SU-DHL-6 (cell line): ENCODE data around the gene FOXP3.

ENCODE experiments used
- H2AFZ ChIP-seq: fragments of 200-600 bp; sonication (generic); 2 replicates; pipeline ENCODE4 v1.6.1; 2014; ENCODE audit warnings: low read depth, mild to moderate bottlenecking, moderate library complexity, mixed read lengths, antibody characterized with exemption, low read length; ENCODE audit not compliant: severe bottlenecking
- H3F3A ChIP-seq: fragments of 200-600 bp; shearing (Covaris generic); 2 replicates; pipeline ENCODE4 v1.6.0; 2016; ENCODE audit warnings: antibody characterized with exemption, mild to moderate bottlenecking; ENCODE audit not compliant: insufficient read depth
- H3K27ac ChIP-seq: fragments of 200-600 bp; sonication (generic); 2 replicates; pipeline ENCODE4 v1.5.1; 2016; ENCODE audit warnings: low read depth, mild to moderate bottlenecking, low read length, moderate library complexity, mixed read lengths
- H3K27me3 ChIP-seq: fragments of 200-600 bp; sonication (generic), shearing (Covaris generic); 2 replicates; pipeline ENCODE4 v1.6.0; 2014; ENCODE audit warnings: mild to moderate bottlenecking, low read length
- H3K36me3 ChIP-seq: fragments of 200-600 bp; sonication (generic); 2 replicates; pipeline ENCODE4 v1.6.1; 2014; ENCODE audit warnings: mild to moderate bottlenecking, low read length, mixed read lengths
- H3K4me2 ChIP-seq: fragments of 300-600, 200-600 bp; shearing (Covaris generic), sonication (generic); 2 replicates; pipeline ENCODE4 v1.6.0; 2014; ENCODE audit warnings: low read length, low read depth, mild to moderate bottlenecking; ENCODE audit not compliant: poor library complexity, severe bottlenecking
- H3K4me3 ChIP-seq: fragments of 200-600 bp; sonication (generic); 2 replicates; pipeline ENCODE4 v1.5.1; 2014; ENCODE audit warnings: antibody characterized with exemption, low read length, mild to moderate bottlenecking, mixed read lengths; ENCODE audit not compliant: insufficient read depth, poor library complexity, severe bottlenecking
- H3K79me2 ChIP-seq: fragments of 200-600 bp; sonication (generic); 2 replicates; pipeline ENCODE4 v1.6.1; 2014; ENCODE audit warnings: mild to moderate bottlenecking, low read length, moderate library complexity; ENCODE audit not compliant: insufficient read depth
- H3K9ac ChIP-seq: fragments of 200-600 bp; sonication (generic); 2 replicates; pipeline ENCODE4 v1.7.0; 2014; ENCODE audit warnings: mild to moderate bottlenecking, low read length
- H3K9me2 ChIP-seq: fragments of 200-600 bp; sonication (generic); replicated peaks from 2 replicates; pipeline ENCODE4 v1.6.1; 2014; ENCODE audit warnings: low read length; ENCODE audit not compliant: insufficient read depth
- H3K9me3 ChIP-seq: fragments of 200-600 bp; sonication (generic); 2 replicates; pipeline ENCODE4 v1.6.1; 2014; ENCODE audit warnings: low read length, mixed read lengths; ENCODE audit not compliant: insufficient read depth
- H4K20me1 ChIP-seq: fragments of 200-600 bp; sonication (generic); 2 replicates; pipeline ENCODE4 v1.6.1; 2014; ENCODE audit warnings: low read depth, mild to moderate bottlenecking, antibody characterized with exemption, low read length, moderate library complexity, mixed read lengths
- CTCF ChIP-seq: fragments of 200-600 bp; sonication (generic); IDR thresholded peaks from one replicate; pipeline ENCODE4 v1.5.1; 2017; ENCODE audit warnings: antibody characterized with exemption, mild to moderate bottlenecking, low read length, moderate library complexity; ENCODE audit not compliant: insufficient read depth, poor library complexity, severe bottlenecking
- EZH2phosphoT487 ChIP-seq: fragments of 200-600 bp; sonication (generic), shearing (Covaris generic); conservative IDR thresholded peaks from 2 replicates; pipeline ENCODE4 v1.6.1; 2018; ENCODE audit warnings: mild to moderate bottlenecking, antibody characterized with exemption, low read length, moderate library complexity, mixed read lengths

Gene FOXP3

GRCh38 chrX:49205443-49205842 is 59.1 kb downstream of the FOXP3 start:
- Histone ChIP-seq H3K27me3 (no peaks in the 10 kb centered on the region), H3K9me3 (no peaks in the 10 kb centered on the region), H3K4me3 (no peak overlapping the region), H2AFZ (no peak overlapping the region), H3K27ac (no peak overlapping the region), H3K4me2 (no peak overlapping the region), H4K20me1 (no peaks in the 10 kb centered on the region), H3F3A (no peaks in the 10 kb centered on the region), H3K9me2 (no peaks in the 10 kb centered on the region), H3K9ac (no peak overlapping the region), H3K79me2 (no peaks in the 10 kb centered on the region), H3K36me3 (no peaks in the 10 kb centered on the region)
- TF ChIP-seq CTCF (no peak), EZH2phosphoT487 (no peak)

DNA sequence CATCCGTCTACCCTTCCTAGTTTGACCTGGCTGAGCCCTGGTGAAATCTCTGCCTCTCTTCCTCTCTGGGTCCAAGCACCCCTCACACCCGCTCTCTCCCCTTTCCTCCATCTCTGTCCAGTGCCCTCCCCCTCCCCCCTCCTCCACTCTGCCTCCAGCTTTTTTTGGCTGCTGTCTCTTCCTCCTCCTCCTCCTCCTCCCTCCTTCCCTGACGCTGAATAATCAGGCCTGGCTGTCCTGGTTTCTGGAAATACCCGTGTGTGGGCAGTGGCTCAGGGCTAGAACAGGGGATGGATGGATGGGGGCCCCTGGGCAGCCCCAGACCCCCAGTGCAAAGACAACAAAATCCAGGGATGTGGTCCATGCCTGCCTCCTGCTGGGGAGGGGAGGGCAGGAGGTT is 59.8 kb downstream of the FOXP3 start:
- no peaks in the 10 kb centered on the region for H4K20me1 ChIP-seq
- H3K79me2 ChIP-seq: no peaks in the 10 kb centered on the region
- no peaks in the 10 kb centered on the region for H3K36me3 ChIP-seq
- no peaks in the 10 kb centered on the region for H3K9me3 ChIP-seq
- no peak overlapping the region for H2AFZ ChIP-seq
- H3K27me3 ChIP-seq: no peaks in the 10 kb centered on the region
- H3K9me2 ChIP-seq: no peaks in the 10 kb centered on the region
- H3K9ac ChIP-seq: no peak overlapping the region
- no peak overlapping the region for H3K27ac ChIP-seq
- H3K4me3 ChIP-seq: no peak overlapping the region
- no peaks in the 10 kb centered on the region for H3F3A ChIP-seq
- no peak for TF ChIP-seq CTCF
- no peak for TF ChIP-seq EZH2phosphoT487
- H3K4me2 ChIP-seq: no peak overlapping the region

- H3F3A ChIP-seq: no peaks in the 10 kb centered on the region
- no peaks in the 10 kb centered on the region for H3K36me3 ChIP-seq
- no peaks in the 10 kb centered on the region for H4K20me1 ChIP-seq
- H3K4me2 ChIP-seq: no peak overlapping the region
- no peaks in the 10 kb centered on the region for H3K79me2 ChIP-seq
- H3K9me2 ChIP-seq: no peaks in the 10 kb centered on the region
- no peaks in the 10 kb centered on the region for H3K9me3 ChIP-seq
- H3K4me3 ChIP-seq: no peak overlapping the region
- no peaks in the 10 kb centered on the region for H3K27me3 ChIP-seq
- H2AFZ ChIP-seq: no peak overlapping the region
- TF ChIP-seq CTCF: no peak
- no peak for TF ChIP-seq EZH2phosphoT487
- H3K9ac ChIP-seq: no peak overlapping the region
- H3K27ac ChIP-seq: no peak overlapping the region
These were observed 60.5 kb downstream of the FOXP3 start for GRCh38 chrX:49204017-49204416.

- Histone ChIP-seq H3K27me3 (no peaks in the 10 kb centered on the region), H3F3A (no peaks in the 10 kb centered on the region), H3K9me3 (no peaks in the 10 kb centered on the region), H3K9ac (no peak overlapping the region), H3K4me3 (no peak overlapping the region), H3K9me2 (no peaks in the 10 kb centered on the region), H3K4me2 (no peak overlapping the region), H2AFZ (no peak overlapping the region), H4K20me1 (no peaks in the 10 kb centered on the region), H3K27ac (no peak overlapping the region), H3K36me3 (no peaks in the 10 kb centered on the region), H3K79me2 (no peaks in the 10 kb centered on the region)
- TF ChIP-seq EZH2phosphoT487: no peak
- no peak for TF ChIP-seq CTCF
These were observed 61.0 kb downstream of the FOXP3 start for GRCh38 chrX:49203536-49203935.
